H1 (cell line): ENCODE measurements around the gene SH3BGRL3. TPM values are rescaled to one million over a fixed set of nuclear protein-coding genes. Genes with fewer than 3 reads are reported as not detected.

Experiments used
- CTCF ChIA-PET: fragments of 300-600 bp; sonication (Branson Sonifier 250); formaldehyde crosslinking; loops from one replicate; lab custom pipeline; 2021; ENCODE audit not compliant: partially characterized antibody; lab: Charles Lee
- POLR2A ChIA-PET: fragments of 300-600 bp; sonication (Branson Sonifier 250); formaldehyde crosslinking; loops from one replicate; lab custom pipeline; 2021; ENCODE audit warnings: inconsistent platforms; ENCODE audit not compliant: partially characterized antibody; lab: Charles Lee
- DNase-seq, 2 experiments: peaks; one replicate each; pipeline versions ENCODE4 v3.0.0 to v3.0.0-alpha.2; 2010 to 2022; ENCODE audit warnings: low spot score in 2 of 2, low read depth in 1 of 2, mixed read lengths in 1 of 2
- FAIRE-seq: peaks from 2 replicates; lab custom pipeline; 2011; peaks lifted over from hg19 to GRCh38; lab: Jason Lieb, UNC
- H2AFZ ChIP-seq: 2 replicates; pipeline ENCODE4 v1.8.1; 2012; ENCODE audit warnings: low read length, inconsistent platforms
- H2AK5ac ChIP-seq: 2 replicates; pipeline ENCODE4 v1.6.1; 2013; ENCODE audit warnings: low read depth, low read length
- H2BK120ac ChIP-seq: replicated peaks from 2 replicates; pipeline ENCODE3; 2013; ENCODE audit warnings: low read depth, low read length, inconsistent platforms
- H2BK12ac ChIP-seq: 2 replicates; pipeline ENCODE4 v1.6.1; 2013; ENCODE audit warnings: low read depth, low read length
- H2BK15ac ChIP-seq: 2 replicates; pipeline ENCODE4 v1.6.1; 2013; ENCODE audit warnings: low read length
- H2BK20ac ChIP-seq: 2 replicates; pipeline ENCODE4 v1.6.1; 2013; ENCODE audit warnings: low read length
- H2BK5ac ChIP-seq: 2 replicates; pipeline ENCODE4 v1.6.1; 2013; ENCODE audit warnings: low read depth, low read length
- H3K14ac ChIP-seq: 2 replicates; pipeline ENCODE4 v1.6.1; 2013; ENCODE audit warnings: inconsistent platforms; ENCODE audit not compliant: insufficient read length
- H3K18ac ChIP-seq: 2 replicates; pipeline ENCODE4 v1.6.1; 2013; ENCODE audit warnings: low read length; ENCODE audit errors: extremely low read depth
- H3K23ac ChIP-seq: 2 replicates; pipeline ENCODE4 v1.6.1; 2013; ENCODE audit warnings: inconsistent platforms; ENCODE audit not compliant: insufficient read length
- H3K23me2 ChIP-seq: 2 replicates; pipeline ENCODE4 v1.6.1; 2013; ENCODE audit warnings: low read depth, low read length
- H3K27ac ChIP-seq: 2 replicates; pipeline ENCODE4 v1.6.1; 2011; ENCODE audit warnings: low read depth, low read length, inconsistent platforms
- H3K27me3 ChIP-seq, 4 experiments: replicated peaks in 1 of 4; 1 replicate in 1 of 4; 2 replicates in 3 of 4; pipeline versions ENCODE4 v1.6.1 to v1.8.1; 2011 to 2013; ENCODE audit warnings: low read length in 3 of 4, mild to moderate bottlenecking in 3 of 4, inconsistent platforms in 2 of 4, mixed read lengths in 2 of 4, moderate library complexity in 1 of 4; ENCODE audit not compliant: control insufficient read depth in 3 of 4, insufficient read depth in 3 of 4; ENCODE audit errors: extremely low read depth in 1 of 4
- H3K36me3 ChIP-seq, 4 experiments: 2 replicates each; pipeline versions ENCODE4 v1.6.1 to v1.8.1; 2011 to 2013; ENCODE audit warnings: mild to moderate bottlenecking in 4 of 4, low read length in 3 of 4, moderate library complexity in 2 of 4, control low read depth in 1 of 4, inconsistent platforms in 1 of 4; ENCODE audit not compliant: insufficient read depth in 4 of 4, control insufficient read depth in 2 of 4
- H3K4ac ChIP-seq: replicated peaks from 2 replicates; pipeline ENCODE3; 2013; ENCODE audit warnings: low read length, low read depth, mixed read lengths, inconsistent platforms; ENCODE audit not compliant: insufficient read length
- H3K4me1 ChIP-seq, 4 experiments: replicated peaks in 1 of 4; 1 replicate in 1 of 4; 2 replicates in 3 of 4; pipeline versions ENCODE4 v1.6.1 to v1.8.1; 2011 to 2013; ENCODE audit warnings: low read length in 3 of 4, inconsistent platforms in 2 of 4, mixed read lengths in 1 of 4; ENCODE audit not compliant: insufficient read depth in 4 of 4, control insufficient read depth in 3 of 4
- H3K4me2 ChIP-seq, 2 experiments: 2 replicates each; pipeline versions ENCODE4 v1.6.1 to v1.8.1; 2011 to 2013; ENCODE audit warnings: low read depth in 2 of 2, low read length in 2 of 2, control low read depth in 1 of 2, inconsistent platforms in 1 of 2, mild to moderate bottlenecking in 1 of 2; ENCODE audit not compliant: insufficient read depth in 1 of 2
- H3K4me3 ChIP-seq, 4 experiments: fragments of 200-600, 300-600 bp in 1 of 4; sonication (generic), shearing (Covaris generic), sonication (Bioruptor Twin) in 1 of 4; 2 replicates each; pipeline versions ENCODE4 v1.5.1 to v1.8.1; 2011 to 2016; ENCODE audit warnings: low read length in 4 of 4, low read depth in 3 of 4, control low read depth in 2 of 4, inconsistent platforms in 2 of 4, mild to moderate bottlenecking in 2 of 4, mixed read lengths in 1 of 4, moderate library complexity in 1 of 4; ENCODE audit not compliant: insufficient read depth in 2 of 4; ENCODE audit errors: extremely low read depth in 1 of 4
- H3K56ac ChIP-seq: replicated peaks from 2 replicates; pipeline ENCODE3; 2013; ENCODE audit warnings: low read depth, mild to moderate bottlenecking, mixed read lengths, low read length, inconsistent platforms; ENCODE audit not compliant: insufficient read length
- H3K79me1 ChIP-seq: 2 replicates; pipeline ENCODE4 v1.6.1; 2013; ENCODE audit warnings: low read depth, low read length, control low read depth
- H3K79me2 ChIP-seq, 2 experiments: 2 replicates each; pipeline versions ENCODE4 v1.6.1 to v1.8.1; 2012 to 2013; ENCODE audit warnings: low read length in 2 of 2, mild to moderate bottlenecking in 2 of 2, inconsistent platforms in 1 of 2; ENCODE audit not compliant: insufficient read depth in 2 of 2, control insufficient read depth in 1 of 2
- H3K9ac ChIP-seq, 4 experiments: replicated peaks in 1 of 4; 1 replicate in 1 of 4; 2 replicates in 3 of 4; pipeline versions ENCODE4 v1.6.1 to v1.8.1; 2011 to 2013; ENCODE audit warnings: low read depth in 3 of 4, low read length in 3 of 4, control low read depth in 2 of 4, mild to moderate bottlenecking in 2 of 4, moderate library complexity in 2 of 4, inconsistent platforms in 1 of 4; ENCODE audit errors: extremely low read depth in 1 of 4
- H3K9me3 ChIP-seq, 2 experiments: 2 replicates each; pipeline versions ENCODE4 v1.6.1 to v1.8.1; 2012 to 2013; ENCODE audit warnings: mild to moderate bottlenecking in 2 of 2, moderate library complexity in 2 of 2, control low read depth in 1 of 2, inconsistent platforms in 1 of 2, low read depth in 1 of 2, low read length in 1 of 2, mixed read lengths in 1 of 2; ENCODE audit not compliant: insufficient read depth in 2 of 2
- H4K20me1 ChIP-seq, 2 experiments: replicated peaks in 1 of 2; 2 replicates each; pipeline versions ENCODE3 to v1.8.1; 2011 to 2013; ENCODE audit warnings: inconsistent platforms in 2 of 2, low read length in 2 of 2, mild to moderate bottlenecking in 1 of 2; ENCODE audit not compliant: insufficient read depth in 2 of 2, control insufficient read depth in 1 of 2
- H4K5ac ChIP-seq: 2 replicates; pipeline ENCODE4 v1.6.1; 2013; ENCODE audit warnings: low read length, low read depth, mixed read lengths, inconsistent platforms; ENCODE audit not compliant: insufficient read length
- H4K8ac ChIP-seq: 2 replicates; pipeline ENCODE4 v1.8.0; 2013; ENCODE audit warnings: mild to moderate bottlenecking, moderate library complexity, low read length, inconsistent platforms; ENCODE audit not compliant: insufficient read depth; ENCODE audit errors: extremely low read depth
- H4K91ac ChIP-seq: replicated peaks from 2 replicates; pipeline ENCODE3; 2013; ENCODE audit warnings: low read length, mixed read lengths, inconsistent platforms; ENCODE audit not compliant: insufficient read length
- ASH2L ChIP-seq: fragments of 200-600, 300-600 bp; sonication (generic); IDR thresholded peaks from one replicate; pipeline ENCODE4 v1.7.1; 2017; ENCODE audit warnings: low read length
- BRCA1 ChIP-seq: IDR thresholded peaks from 2 replicates; pipeline ENCODE4 v1.6.1; 2012; ENCODE audit warnings: low read depth, low read length, improper control_type of control experiment
- CEBPB ChIP-seq: IDR thresholded peaks from 2 replicates; pipeline ENCODE4 v1.6.1; 2012; ENCODE audit warnings: low read depth, low read length
- CHD1 ChIP-seq: IDR thresholded peaks from 2 replicates; pipeline ENCODE4 v1.6.1; 2012; ENCODE audit warnings: low read depth, low read length, improper control_type of control experiment
- RBBP5 ChIP-seq: IDR thresholded peaks from 2 replicates; pipeline ENCODE4 v1.7.1; 2012; ENCODE audit warnings: low read depth, mild to moderate bottlenecking, inconsistent platforms, low read length, moderate library complexity, borderline replicate concordance
- SP1 ChIP-seq: IDR thresholded peaks from 2 replicates; pipeline ENCODE4 v1.6.1; 2011; ENCODE audit warnings: low read depth, low read length
- TAF1 ChIP-seq: IDR thresholded peaks from 2 replicates; pipeline ENCODE4 v1.6.1; 2011; ENCODE audit warnings: mild to moderate bottlenecking, low read depth, low read length
- USF2 ChIP-seq: IDR thresholded peaks from 2 replicates; pipeline ENCODE4 v1.6.1; 2011; ENCODE audit warnings: low read length, improper control_type of control experiment
- ZNF274 ChIP-seq: IDR thresholded peaks from 2 replicates; pipeline ENCODE4 v1.7.0; 2012; ENCODE audit warnings: low read length, borderline replicate concordance; ENCODE audit errors: extremely low read depth
- WGBS, 2 experiments: shearing (Covaris generic) in 1 of 2; methylation state at CpG; one replicate each; pipeline versions ENCODE4 v1.1.6 to v1.1.7; 2013 to 2015; ENCODE audit warnings: low lambda C conversion rate in 2 of 2, mixed read lengths in 2 of 2, inconsistent platforms in 1 of 2, low coverage in 1 of 2, missing lambda C conversion rate in 1 of 2; ENCODE audit not compliant: insufficient replicate concordance in 2 of 2, insufficient coverage in 1 of 2, insufficient read length in 1 of 2; ENCODE audit errors: extremely low coverage in 1 of 2, missing lambda C conversion rate in 1 of 2; 5-methylcytosine and 5-hydroxymethylcytosine counted together
- polyA plus RNA-seq, 7 experiments: library from polyadenylated mRNA; depleted of rRNA in 3 of 7; stranded (reverse) in 5 of 7; unstranded in 2 of 7; fragments of >200 nt in 5 of 7; fragments of 200-250 nt in 2 of 7; gene quantifications; 1 replicate in 5 of 7; 2 replicates in 1 of 7; 4 replicates in 1 of 7; pipeline versions ENCODE4 v1.2.1 to v1.2.3, GENCODE V29; 2011 to 2013; ENCODE audit warnings: missing spikeins in 2 of 7, mixed read lengths in 2 of 7
- total RNA-seq: library from RNA; stranded (reverse); fragmentation: NEBNext Ultra II Directional; extraction: Animal tissue kit (Norgen Biotek cat#: 25700); gene quantifications from 2 replicates; pipeline ENCODE4 v1.2.1, GENCODE V29; 2021

Gene SH3BGRL3
- total and polyA plus RNA-seq, 2 of the 8 experiments (the other 6 are each of a cell fraction or from before 2014, with no cell fraction given): 77.8 to 107 TPM

GRCh38 chr1:26281971-26282370 lies 2.1 kb downstream of the SH3BGRL3 start:
- no peak overlapping the region for H3K56ac ChIP-seq
- H4K91ac ChIP-seq: peak overlapping the region; percentile 85
- H3K23ac ChIP-seq: no peak overlapping the region
- peak overlapping the region; percentile 27; the same call in 1 of the 2 replicates for H2BK5ac ChIP-seq
- peak overlapping the region; percentile 41 for H4K5ac ChIP-seq
- peak overlapping the region in 1 of 4 experiments; percentile 8; a peak in 3 of 7 replicates for H3K9ac ChIP-seq
- 10% methylated on average over 12 of the region's 15 CpGs; no CpG with 5 or more reads in 1 of the 2 experiments for WGBS, 2 experiments
- peak overlapping the region; percentile 64; the same call in 1 of the 2 replicates for H3K27ac ChIP-seq
- peaks cover 8 to 37% (median 22%) of the 10 kb centered on the region in 4 experiments for H3K4me1 ChIP-seq
- peak overlapping the region in 2 of 4 experiments; percentile 26 to 47; a peak in 3 of 8 replicates for H3K4me3 ChIP-seq
- peak overlapping the region; percentile 32; the same call in 1 of the 2 replicates for H2BK12ac ChIP-seq
- POLR2A ChIA-PET: interaction anchor here (0.7 to 4.0 kb wide), 7 partner anchors 9 to 219 kb away, joined by 3 to 27 read pairs (median 4); partner anchors contain the start of genes CD52 and LIN28A
- no peaks in the 10 kb centered on the region for H3K27me3 ChIP-seq
- no peak overlapping the region for H2BK120ac ChIP-seq
- peak overlapping the region; percentile 76 for H3K18ac ChIP-seq
- H2BK20ac ChIP-seq: peak overlapping the region; percentile 82; the same call in 1 of the 2 replicates
- H2BK15ac ChIP-seq: peak overlapping the region; percentile 32; the same call in 1 of the 2 replicates
- CTCF ChIA-PET: interaction anchor here (0.8 to 39.7 kb wide), 9 partner anchors 34 to 189 kb away, joined by 3 to 1530 read pairs (median 4); partner anchors contain the start of genes CATSPER4, CD52, CEP85 and UBXN11
- no peaks in the 10 kb centered on the region for H3K9me3 ChIP-seq
- peak; percentile 53 to 87 for DNase-seq
- peaks cover 9 to 12% (median 10%) of the 10 kb centered on the region in 4 experiments for H3K36me3 ChIP-seq
- no peak for FAIRE-seq
- peak overlapping the region; percentile 73 for H3K4ac ChIP-seq
- peak overlapping the region; percentile 42; the same call in 1 of the 2 replicates for H2AK5ac ChIP-seq
- H3K4me2 ChIP-seq: peak overlapping the region; percentile 60 to 61
- no peaks in the 10 kb centered on the region for H3K79me1 ChIP-seq
- H3K79me2 ChIP-seq: peaks cover 0 to 5% of the 10 kb centered on the region in 2 experiments; a peak in 1 of 4 replicates
- H3K14ac ChIP-seq: no peak overlapping the region
- H4K8ac ChIP-seq: no peak overlapping the region; the same call in 1 of the 2 replicates
- peaks cover 9% of the 10 kb centered on the region; the same call in 1 of the 2 replicates for H3K23me2 ChIP-seq
- peaks cover 6 to 19% of the 10 kb centered on the region in 2 experiments for H4K20me1 ChIP-seq
- no peak overlapping the region for H2AFZ ChIP-seq
- TF ChIP-seq ASH2L (peak; percentile 59), ZNF274 (no peak), RBBP5 (no peak), TAF1 (0 out of 2 replicates have a peak, but pooled peaks have one; percentile 39), SP1 (0 out of 2 replicates have a peak, but pooled peaks have one; percentile 30), CHD1 (no peak), CEBPB (no peak), USF2 (no peak), BRCA1 (no peak)
